Stimulated activated CD8-positive, alpha-beta memory T cell treated with anti-CD3 and anti-CD28 coated beads, Interleukin-7, amount 100 ng/mL, for 48 hours (primary cell): ENCODE results near the gene NWD2.

Experiments
- DNase-seq, 2 donors: peaks; one replicate each; pipeline ENCODE4 v3.0.0-alpha.2; 2020; ENCODE audit warnings: low read depth in 1 of 2; ENCODE audit errors: extremely low read depth in 1 of 2

NWD2 gene

DNA sequence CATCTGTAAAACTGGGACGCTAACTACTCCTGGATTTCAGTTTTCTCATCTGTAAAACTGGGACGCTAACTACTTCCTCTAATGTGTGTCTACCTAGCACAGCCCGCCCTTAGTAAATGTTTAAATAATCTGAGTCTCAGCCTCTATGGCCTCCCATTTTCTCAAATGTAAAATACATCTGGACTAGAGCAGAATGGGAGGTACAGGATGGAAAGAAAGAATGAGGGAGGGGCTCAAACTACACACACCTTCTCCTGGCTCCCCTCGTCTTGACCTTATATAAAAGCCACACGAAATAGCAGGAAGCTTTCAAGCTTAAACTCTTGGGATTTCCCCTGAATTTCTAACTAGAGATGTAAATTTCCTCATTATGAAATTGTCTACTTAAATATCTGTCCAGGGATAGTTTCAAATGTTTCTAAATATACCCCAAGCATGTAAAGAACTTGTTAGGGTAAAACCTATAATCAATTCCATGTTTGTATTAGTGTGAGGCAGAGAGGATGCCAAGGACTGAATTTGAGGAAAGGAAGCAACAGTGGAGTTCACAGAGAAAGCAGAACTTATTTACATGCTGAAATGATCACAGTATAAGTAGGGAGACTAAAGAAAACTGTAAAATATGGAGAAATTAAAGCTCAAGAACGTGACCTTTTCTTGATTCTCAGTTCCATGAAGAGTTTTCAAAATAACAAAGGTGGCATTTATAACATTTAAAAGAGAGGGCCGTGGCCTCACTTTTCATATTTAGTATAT lies 220.0 kb downstream of the NWD2 start:
- no peak for DNase-seq

GRCh38 chr4:37465296-37465695 lies 220.8 kb downstream of the NWD2 start:
- DNase-seq, result no peak

DNA sequence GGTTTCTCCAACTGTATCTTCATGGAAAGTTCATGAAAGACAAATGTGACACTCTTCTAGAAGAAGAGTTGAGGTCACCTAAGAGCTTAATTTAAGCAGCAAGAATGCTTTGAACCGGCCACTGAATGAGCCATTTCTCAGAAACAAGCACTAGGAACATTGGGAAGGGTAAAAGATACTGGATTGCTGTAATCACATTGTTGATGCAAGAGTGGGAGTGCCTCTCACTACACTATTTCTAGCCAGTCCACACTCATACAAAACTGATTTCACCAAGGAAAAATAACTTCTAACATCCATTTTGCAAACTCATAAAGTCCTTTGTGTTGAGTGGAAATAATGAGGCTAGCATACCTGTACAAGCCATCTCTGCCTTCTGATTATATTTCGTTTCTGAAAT lies 221.3 kb downstream of the NWD2 start:
- DNase-seq, result no peak

- DNase-seq, result no peak
Observed at GRCh38 chr4:37467223-37467622, 222.7 kb downstream of the NWD2 start.

GRCh38 chr4:37467824-37468223 lies 223.3 kb downstream of the NWD2 start:
- no peak for DNase-seq

DNA sequence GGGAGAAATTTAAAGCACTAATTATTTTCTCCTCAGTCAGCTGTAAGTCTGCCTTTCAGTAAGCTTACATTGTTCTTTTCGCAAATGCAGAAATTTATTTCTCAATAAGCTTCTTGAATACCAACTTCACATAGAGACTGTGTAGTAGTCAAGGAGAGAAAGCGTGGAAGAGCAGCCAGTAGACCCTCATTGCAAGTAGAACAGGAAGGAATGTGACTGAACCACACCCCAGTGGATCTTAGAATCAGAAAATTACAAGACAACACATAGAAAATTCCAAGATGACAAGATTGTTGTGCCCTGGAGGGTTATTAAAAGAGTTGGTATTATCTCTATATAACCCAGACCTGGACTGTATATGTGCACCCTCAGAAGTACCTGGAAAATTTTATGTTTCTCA lies 224.7 kb downstream of the NWD2 start:
- DNase-seq, result no peak

DNA sequence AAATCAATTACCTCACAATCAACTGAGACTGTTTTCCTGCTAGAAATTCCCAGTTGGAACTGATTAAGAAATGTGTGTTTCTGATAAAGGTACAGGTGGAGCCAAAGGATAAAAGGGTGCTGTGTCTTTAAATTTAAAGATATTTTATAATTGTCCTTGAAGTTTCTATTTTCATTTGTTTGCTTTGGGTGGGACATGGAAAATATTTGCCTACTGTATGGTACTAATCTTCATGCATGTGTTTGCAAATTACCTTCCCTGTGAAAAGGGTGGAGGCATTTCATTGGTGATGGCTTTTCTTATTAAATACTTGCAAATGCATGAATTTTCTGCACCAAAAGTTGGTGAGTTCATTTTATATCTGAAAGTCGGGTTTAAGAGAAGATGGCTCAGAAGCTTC lies 225.7 kb downstream of the NWD2 start:
- no peak for DNase-seq

DNA sequence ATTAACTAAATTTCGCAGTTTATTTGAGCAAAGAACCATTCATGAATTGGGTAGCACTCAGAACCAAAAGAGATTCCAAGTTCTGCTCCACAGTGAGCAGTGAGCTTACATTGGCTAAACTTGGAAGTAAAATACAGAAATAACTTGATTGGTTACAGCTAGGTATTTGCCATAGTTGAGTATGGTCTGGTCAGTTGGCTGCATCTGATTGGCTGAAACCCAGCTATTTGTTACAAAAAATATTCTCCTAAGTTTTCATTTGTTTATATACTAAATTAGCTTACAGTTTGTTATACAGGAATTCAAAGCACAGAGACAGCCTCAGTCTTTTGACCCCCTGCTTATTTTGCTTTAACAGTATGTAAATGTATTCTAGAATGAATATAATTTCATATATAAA lies 226.6 kb downstream of the NWD2 start:
- no peak for DNase-seq

GRCh38 chr4:37471971-37472370 lies 227.4 kb downstream of the NWD2 start:
- no peak for DNase-seq

DNA sequence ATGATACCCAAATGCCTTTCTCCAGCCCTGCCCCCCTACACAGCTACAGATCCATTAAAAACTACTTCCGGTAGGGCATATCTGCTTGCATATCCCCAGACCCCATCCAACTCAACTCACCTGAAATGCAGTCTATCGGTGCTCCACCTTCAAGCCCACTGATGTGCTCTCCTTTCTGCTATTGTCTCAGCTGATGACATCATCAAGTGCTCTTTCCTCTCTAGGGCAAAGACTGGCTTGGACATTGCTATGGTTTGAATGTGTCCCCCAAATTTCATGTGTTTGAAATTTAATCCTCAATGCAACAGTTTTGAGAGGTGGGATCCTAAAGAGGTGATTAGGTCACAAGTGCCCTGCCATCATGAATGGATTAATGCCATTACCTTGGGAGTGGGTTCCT lies 229.3 kb downstream of the NWD2 start:
- DNase-seq, result no peak

GRCh38 chr4:37475087-37475486 lies 230.5 kb downstream of the NWD2 start:
- no peak for DNase-seq

DNA sequence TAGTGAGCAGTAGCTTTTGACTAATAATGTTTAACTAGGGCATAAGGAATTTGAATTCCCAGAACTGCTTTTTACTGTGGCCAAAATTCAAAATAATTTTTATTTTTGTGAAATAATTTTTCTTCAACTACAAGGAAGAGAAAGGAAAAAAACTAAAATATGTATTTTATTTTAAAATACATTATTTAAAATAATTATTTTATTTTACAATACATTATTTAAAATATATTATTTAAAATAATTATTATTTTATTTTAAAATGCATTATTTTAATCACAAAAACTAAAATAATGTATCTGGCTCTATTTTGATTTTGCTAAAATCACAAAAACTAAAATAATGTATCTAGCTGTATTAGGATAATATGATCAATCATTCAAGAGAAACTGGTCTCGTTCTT lies 231.2 kb downstream of the NWD2 start:
- DNase-seq, result no peak

DNA sequence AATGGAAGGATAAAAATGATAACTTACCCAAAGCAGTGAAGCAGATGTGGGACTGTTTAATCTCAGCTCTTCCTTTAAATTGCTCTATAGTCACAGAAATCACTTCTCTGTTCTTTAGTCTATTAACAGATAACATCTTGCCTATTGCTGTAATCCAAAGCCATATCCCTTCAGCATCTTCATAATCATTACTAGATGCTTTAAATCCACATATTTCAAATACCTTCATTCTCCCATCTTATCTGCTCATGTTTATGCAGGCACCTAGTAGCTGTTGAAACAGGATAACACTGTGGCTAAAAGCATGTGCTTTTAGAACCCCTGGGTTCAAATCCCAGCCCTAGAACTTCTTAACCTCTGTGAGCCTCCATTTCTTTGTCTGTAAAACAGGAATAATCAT lies 231.7 kb downstream of the NWD2 start:
- DNase-seq, result no peak

DNA sequence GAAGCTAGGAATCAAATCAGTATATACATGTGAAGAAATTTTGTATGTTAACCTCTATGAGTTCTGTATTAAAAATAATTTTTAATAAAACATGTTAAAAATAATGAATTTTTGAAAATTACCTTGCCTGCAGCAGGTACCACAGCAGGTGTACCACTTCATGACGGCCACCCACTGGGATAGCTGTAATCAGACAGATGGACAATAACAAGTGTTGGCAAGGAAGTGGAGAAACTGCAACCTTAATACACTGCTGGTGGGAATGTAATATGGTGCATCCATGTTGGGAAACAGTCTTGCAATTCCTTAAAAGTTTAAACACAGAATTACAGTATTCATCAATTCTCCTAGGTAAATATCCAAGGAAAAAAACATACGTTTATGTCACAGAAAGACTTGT lies 232.1 kb downstream of the NWD2 start:
- DNase-seq, result no peak

DNA sequence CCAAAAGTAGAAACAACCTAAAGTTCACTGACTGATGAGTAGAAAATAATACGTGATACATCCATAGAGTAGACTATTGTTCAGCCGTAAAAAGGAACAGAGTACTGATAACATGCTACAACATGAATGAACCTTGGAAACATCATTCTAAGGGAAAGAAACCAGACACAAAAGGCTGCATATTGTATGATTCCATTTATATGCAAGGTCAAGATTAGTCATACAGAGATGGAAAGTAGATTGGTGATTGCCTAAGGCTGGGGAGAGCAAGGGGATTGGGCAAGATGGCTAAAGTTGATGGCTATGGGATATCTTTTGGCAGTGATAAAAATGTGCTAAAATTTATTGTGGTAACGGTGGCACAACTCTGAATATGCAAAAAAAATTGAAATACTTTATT lies 232.6 kb downstream of the NWD2 start:
- DNase-seq, result no peak

GRCh38 chr4:37478151-37478550 lies 233.6 kb downstream of the NWD2 start:
- DNase-seq, result no peak

DNA sequence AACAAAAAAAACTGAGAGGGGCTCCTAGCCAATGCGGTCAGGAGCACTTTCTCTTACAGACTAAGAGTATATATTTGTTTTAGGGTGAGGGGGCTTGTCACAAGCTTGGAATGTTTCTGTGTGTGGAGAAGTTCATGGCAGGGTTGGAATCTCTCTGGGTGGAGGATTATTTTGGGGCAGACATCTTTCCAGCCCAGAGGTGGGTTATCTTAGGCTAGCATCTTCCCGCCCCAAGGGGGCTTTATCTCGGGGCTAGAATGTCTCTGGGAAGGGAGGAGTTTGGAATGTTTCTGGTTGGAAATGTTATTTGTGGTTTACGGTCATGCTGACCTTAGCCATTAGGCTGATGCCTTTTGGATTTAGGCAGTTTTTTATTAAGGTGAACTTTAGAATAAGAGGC lies 236.0 kb downstream of the NWD2 start:
- no peak for DNase-seq

DNA sequence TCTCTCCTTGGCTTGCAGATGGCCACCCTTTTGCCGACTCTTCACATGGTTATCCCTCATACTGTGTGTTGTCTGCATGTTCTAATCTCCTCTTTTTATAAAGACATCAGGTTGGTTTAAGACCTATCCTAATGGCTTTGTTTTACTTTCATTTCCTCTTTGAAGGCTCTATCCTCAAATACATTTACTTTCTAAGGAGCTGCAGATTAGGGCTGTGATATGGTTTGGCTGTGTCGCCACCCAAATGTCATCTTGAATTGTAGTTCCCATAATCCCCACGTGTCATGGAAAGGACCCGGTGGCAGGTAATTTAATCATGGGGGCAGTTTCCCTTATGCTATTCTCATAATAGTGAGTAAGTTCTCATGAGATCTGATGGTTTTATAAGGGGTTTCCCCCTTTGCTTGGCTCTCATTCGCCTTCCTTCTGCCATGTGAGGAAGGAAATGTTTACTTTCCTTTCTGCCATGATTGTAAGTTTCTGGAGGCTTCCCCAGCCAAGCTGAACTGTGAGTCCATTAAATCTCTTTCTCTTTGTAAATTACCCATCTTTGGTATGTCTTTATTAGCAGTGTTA lies 237.1 kb downstream of the NWD2 start:
- no peak for DNase-seq

GRCh38 chr4:37482236-37482913 lies 237.8 kb downstream of the NWD2 start:
- DNase-seq, result no peak

- no peak for DNase-seq
Observed at GRCh38 chr4:37483610-37484009, 239.1 kb downstream of the NWD2 start.

DNA sequence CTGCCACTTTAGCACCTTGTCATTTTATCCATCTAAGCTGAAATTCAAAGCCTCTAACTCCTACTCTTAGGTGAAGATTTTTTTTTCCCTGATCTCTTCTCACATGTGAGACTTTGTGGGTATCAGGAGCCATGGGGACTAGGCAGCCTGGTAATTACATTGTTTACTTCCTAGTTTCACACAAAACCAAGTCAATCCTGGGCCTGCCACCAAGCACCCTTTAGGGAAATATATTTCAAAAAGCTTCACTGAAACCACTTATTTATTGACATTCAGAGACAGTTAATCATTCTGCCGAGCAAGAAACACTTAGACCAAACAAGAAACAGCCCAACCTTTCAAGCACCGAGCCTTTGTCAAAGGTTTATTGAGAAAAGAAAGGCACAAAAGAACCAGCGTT lies 241.6 kb downstream of the NWD2 start:
- DNase-seq, result no peak

GRCh38 chr4:37487668-37488067 lies 243.1 kb downstream of the NWD2 start:
- DNase-seq, result no peak
